ENCODE measurements around the gene ASIC2. TPM values are rescaled to one million over a fixed set of nuclear protein-coding genes. Genes with fewer than 3 reads are reported as not detected.

Gene ASIC2
- total RNA-seq, 2 experiments from 2014 or later, result not detected

DNA sequence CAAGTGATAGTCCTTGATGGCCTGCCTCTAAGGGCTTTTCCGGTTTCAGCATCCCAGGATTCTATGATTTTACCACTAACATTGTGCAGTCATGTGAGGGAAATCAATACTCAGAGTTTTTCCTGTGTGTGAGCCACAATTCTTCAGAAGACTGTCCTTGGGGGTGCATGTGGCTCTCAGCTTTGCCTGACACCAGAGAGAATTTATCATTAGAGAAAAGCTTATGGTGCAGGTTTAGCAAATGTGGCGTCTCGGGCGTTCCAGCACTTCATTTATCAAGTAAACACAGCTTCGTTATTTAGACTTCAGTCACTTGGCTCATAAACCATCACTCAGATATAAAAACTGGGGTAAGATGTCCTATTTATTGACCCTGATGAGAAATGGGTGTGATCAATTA is 238.7 kb downstream of the ASIC2 start:
- no peaks in the 10 kb centered on the region for H3K27me3 Mint-ChIP-seq
- intact Hi-C loops (cut with micrococcal nuclease), result no loop called here
- H3K36me3 Mint-ChIP-seq (ENCODE audit: low read depth), result no peaks in the 10 kb centered on the region
- ChIA-PET POLR2A (no interaction called here), CTCF (no interaction called here)
- H3K4me3 Mint-ChIP-seq, result no peak overlapping the region
- no peaks in the 10 kb centered on the region for H3K4me1 Mint-ChIP-seq (ENCODE audit: low read depth)
- DNase-seq, result no peak
- TF ChIP-seq, protein P1, sequence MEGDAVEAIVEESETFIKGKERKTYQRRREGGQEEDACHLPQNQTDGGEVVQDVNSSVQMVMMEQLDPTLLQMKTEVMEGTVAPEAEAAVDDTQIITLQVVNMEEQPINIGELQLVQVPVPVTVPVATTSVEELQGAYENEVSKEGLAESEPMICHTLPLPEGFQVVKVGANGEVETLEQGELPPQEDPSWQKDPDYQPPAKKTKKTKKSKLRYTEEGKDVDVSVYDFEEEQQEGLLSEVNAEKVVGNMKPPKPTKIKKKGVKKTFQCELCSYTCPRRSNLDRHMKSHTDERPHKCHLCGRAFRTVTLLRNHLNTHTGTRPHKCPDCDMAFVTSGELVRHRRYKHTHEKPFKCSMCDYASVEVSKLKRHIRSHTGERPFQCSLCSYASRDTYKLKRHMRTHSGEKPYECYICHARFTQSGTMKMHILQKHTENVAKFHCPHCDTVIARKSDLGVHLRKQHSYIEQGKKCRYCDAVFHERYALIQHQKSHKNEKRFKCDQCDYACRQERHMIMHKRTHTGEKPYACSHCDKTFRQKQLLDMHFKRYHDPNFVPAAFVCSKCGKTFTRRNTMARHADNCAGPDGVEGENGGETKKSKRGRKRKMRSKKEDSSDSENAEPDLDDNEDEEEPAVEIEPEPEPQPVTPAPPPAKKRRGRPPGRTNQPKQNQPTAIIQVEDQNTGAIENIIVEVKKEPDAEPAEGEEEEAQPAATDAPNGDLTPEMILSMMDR (IDR thresholded peaks at IDR 0.05), result no peak
- H3K27ac Mint-ChIP-seq, result no peak overlapping the region
- no peaks in the 10 kb centered on the region for H3K9me3 Mint-ChIP-seq
- no peak for ATAC-seq

- H3K4me3 Mint-ChIP-seq, result no peak overlapping the region
- intact Hi-C loops (cut with micrococcal nuclease), result no loop called here
- peaks cover 1% of the 10 kb centered on the region for H3K27me3 Mint-ChIP-seq
- DNase-seq, result no peak
- no peak overlapping the region for H3K27ac Mint-ChIP-seq
- TF ChIP-seq, protein P1 (IDR thresholded peaks at IDR 0.05), result no peak
- H3K9me3 Mint-ChIP-seq, result no peaks in the 10 kb centered on the region
- H3K4me1 Mint-ChIP-seq (ENCODE audit: low read depth), result no peaks in the 10 kb centered on the region
- ChIA-PET CTCF (no interaction called here), POLR2A (no interaction called here)
- no peak for ATAC-seq
- H3K36me3 Mint-ChIP-seq (ENCODE audit: low read depth), result no peaks in the 10 kb centered on the region
Observed at GRCh38 chr17:33053676-33054075, 239.4 kb downstream of the ASIC2 start.

DNA sequence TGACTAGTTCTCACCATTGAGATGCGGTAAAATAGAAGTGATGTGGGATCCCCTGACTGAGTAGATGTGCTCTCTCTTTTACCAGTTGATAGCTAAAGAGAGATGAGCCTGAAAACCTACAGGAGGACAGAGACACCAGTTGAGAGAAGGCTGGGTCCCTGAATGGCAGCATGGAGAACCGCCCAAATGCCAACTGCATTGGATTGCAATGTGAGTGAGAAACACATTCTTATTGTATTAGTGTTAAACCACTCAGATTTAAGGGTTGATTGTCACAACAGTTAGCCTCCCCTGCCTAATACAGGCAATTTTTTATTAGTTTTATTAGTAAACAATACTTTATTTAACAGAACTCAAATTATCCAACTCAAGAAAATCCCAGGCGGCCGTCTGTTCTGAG is 240.2 kb downstream of the ASIC2 start:
- TF ChIP-seq, protein P1 (IDR thresholded peaks at IDR 0.05), result no peak
- Mint-ChIP-seq H3K9me3 (no peaks in the 10 kb centered on the region), H3K27me3 (peaks cover 1% of the 10 kb centered on the region), H3K4me1 (ENCODE audit: low read depth) (no peaks in the 10 kb centered on the region), H3K27ac (no peak overlapping the region), H3K36me3 (ENCODE audit: low read depth) (no peaks in the 10 kb centered on the region), H3K4me3 (no peak overlapping the region)
- no peak for DNase-seq
- POLR2A ChIA-PET, result no interaction called here
- intact Hi-C loops (cut with micrococcal nuclease), result no loop called here
- no peak for ATAC-seq
- CTCF ChIA-PET, result interaction anchor here (1.7 kb wide), 1 partner anchor 14 kb away, joined by 6 read pairs; no protein-coding TSS in a partner anchor

DNA sequence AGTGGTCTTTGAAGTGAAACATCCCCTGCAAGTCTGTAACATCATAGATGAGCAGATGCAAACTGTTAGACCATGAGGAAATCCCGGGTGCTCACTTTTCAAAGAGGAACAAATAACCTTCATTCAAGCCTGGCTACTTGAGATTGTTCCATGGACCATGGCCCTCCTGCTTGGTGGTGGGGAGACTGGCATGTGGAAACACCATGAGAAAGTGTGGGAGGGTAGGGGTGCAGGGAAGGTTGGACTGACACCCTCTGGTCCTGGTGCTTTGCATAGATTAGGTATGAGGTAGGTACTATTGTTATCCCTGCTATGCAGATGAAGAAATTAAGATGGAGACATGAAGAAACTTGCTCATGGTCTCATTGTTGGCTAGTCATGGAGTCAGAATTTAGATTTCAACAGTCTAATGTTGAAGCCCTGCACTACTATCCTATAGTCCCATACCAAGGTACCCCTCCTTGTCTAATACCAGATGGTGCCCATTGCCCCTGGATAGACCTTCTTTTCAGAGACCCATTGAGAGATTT is 242.4 kb downstream of the ASIC2 start:
- CTCF ChIA-PET, result interaction anchor here (0.7 kb wide), 2 partner anchors 10 to 13 kb away, joined by 3 read pairs; no protein-coding TSS in a partner anchor
- no peak overlapping the region for H3K4me3 Mint-ChIP-seq
- no peak for DNase-seq
- no peak overlapping the region for H3K27ac Mint-ChIP-seq
- H3K9me3 Mint-ChIP-seq, result no peaks in the 10 kb centered on the region
- H3K27me3 Mint-ChIP-seq, result peaks cover 1% of the 10 kb centered on the region
- no peaks in the 10 kb centered on the region for H3K36me3 Mint-ChIP-seq (ENCODE audit: low read depth)
- intact Hi-C loops (cut with micrococcal nuclease), result no loop called here
- POLR2A ChIA-PET, result no interaction called here
- ATAC-seq, result no peak
- TF ChIP-seq, protein P1 (IDR thresholded peaks at IDR 0.05), result no peak
- H3K4me1 Mint-ChIP-seq (ENCODE audit: low read depth), result no peaks in the 10 kb centered on the region

- DNase-seq (peak; percentile 59), ATAC-seq (no peak)
- intact Hi-C loops (cut with micrococcal nuclease), result no loop called here
- ChIA-PET POLR2A (no interaction called here), CTCF (interaction anchor here (0.7 to 1.6 kb wide), 5 partner anchors 10 to 30 kb away, joined by 3 to 5 read pairs (median 3); no protein-coding TSS in a partner anchor)
- Mint-ChIP-seq H3K27me3 (peaks cover 1% of the 10 kb centered on the region), H3K9me3 (no peaks in the 10 kb centered on the region), H3K4me3 (no peak overlapping the region), H3K27ac (no peak overlapping the region), H3K36me3 (ENCODE audit: low read depth) (no peaks in the 10 kb centered on the region), H3K4me1 (ENCODE audit: low read depth) (no peaks in the 10 kb centered on the region)
- TF ChIP-seq, protein P1 (IDR thresholded peaks at IDR 0.05), result peak; percentile 85
Observed at GRCh38 chr17:33049781-33050414, 243.2 kb downstream of the ASIC2 start.

All from activated CD8-positive, alpha-beta T cell treated with anti-CD3 and anti-CD28 coated beads for 36 hours (primary cell).